HEK293T (cell line): ENCODE results near the gene RAD51B.

ENCODE experiments used
- ARNT ChIP-seq: fragments of 450-650 bp; IDR thresholded peaks from 2 replicates; pipeline ENCODE4 v1.6.1; 2017; ENCODE audit warnings: mild to moderate bottlenecking
- ELF4 ChIP-seq: fragments of 450-650 bp; IDR thresholded peaks from 2 replicates; pipeline ENCODE4 v1.6.1; 2017; ENCODE audit warnings: antibody characterized with exemption
- FOXA1 ChIP-seq: fragments of 450-650 bp; IDR thresholded peaks from 2 replicates; pipeline ENCODE4 v1.6.1; 2016; ENCODE audit warnings: mild to moderate bottlenecking
- FOXK2 ChIP-seq: fragments of 450-650 bp; IDR thresholded peaks from 2 replicates; pipeline ENCODE4 v1.6.1; 2016; ENCODE audit warnings: mild to moderate bottlenecking
- FOXM1 ChIP-seq: fragments of 450-650 bp; IDR thresholded peaks from 2 replicates; pipeline ENCODE4 v1.6.1; 2017; ENCODE audit warnings: mild to moderate bottlenecking, borderline replicate concordance
- HDGF ChIP-seq: fragments of 450-650 bp; IDR thresholded peaks from 2 replicates; pipeline ENCODE4 v1.6.1; 2017; ENCODE audit warnings: antibody characterized with exemption, borderline replicate concordance
- LEF1 ChIP-seq: fragments of 450-650 bp; IDR thresholded peaks from 2 replicates; pipeline ENCODE4 v1.6.1; 2017; ENCODE audit warnings: mild to moderate bottlenecking, borderline replicate concordance
- SP1 ChIP-seq: fragments of 450-650 bp; IDR thresholded peaks from 2 replicates; pipeline ENCODE4 v1.6.1; 2017
- SUZ12 ChIP-seq: fragments of 450-650 bp; IDR thresholded peaks from 2 replicates; pipeline ENCODE4 v1.6.1; 2016; ENCODE audit warnings: mild to moderate bottlenecking
- ZNF384 ChIP-seq: fragments of 450-650 bp; IDR thresholded peaks from 2 replicates; pipeline ENCODE4 v1.6.1; 2016

GRCh38 chr14:68686724-68687123 is 867.1 kb downstream of the RAD51B start:
- TF ChIP-seq FOXM1 (no peak), LEF1 (no peak), SP1 (no peak), HDGF (no peak), FOXA1 (no peak), FOXK2 (no peak), ELF4 (no peak), SUZ12 (no peak), ZNF384 (no peak), ARNT (no peak)
